GM12878 (cell line): ENCODE results near the gene PRKG1. TPM values are rescaled to one million over a fixed set of nuclear protein-coding genes. Genes with fewer than 3 reads are reported as not detected.

Experiments used
- ATAC-seq: fragments of 200-7000 bp; cut with Tn5 transposase; 3 replicates; pipeline ENCODE4 v1.9.1; 2020; ENCODE audit warnings: mild to moderate bottlenecking, moderate library complexity
- BruUV-seq: library from RNA; stranded (reverse); fragments of 400-500 nt; replicated peaks from 2 replicates; lab custom pipeline; 2021; lab: Mats Ljungman, UMichigan
- CTCF ChIA-PET: fragments of 300-600 bp; sonication (Branson Sonifier 250); formaldehyde crosslinking; extraction: SDS; loops from one replicate; lab custom pipeline; 2021; ENCODE audit warnings: inconsistent platforms; lab: Yijun Ruan, JAX
- POLR2A ChIA-PET: fragments of 350-600 bp; formaldehyde crosslinking; extraction: SDS; loops from one replicate; lab custom pipeline; 2021; ENCODE audit warnings: inconsistent platforms; lab: Charles Lee
- RAD21 ChIA-PET: fragments of 300-600 bp; sonication (Branson Sonifier 250); formaldehyde crosslinking; loops from one replicate; lab custom pipeline; 2023; ENCODE audit warnings: antibody characterized with exemption; ENCODE audit not compliant: unreplicated experiment; lab: Charles Lee
- SMC1A ChIA-PET: fragments of 300-600 bp; sonication (Branson Sonifier 250); formaldehyde crosslinking; loops from one replicate; lab custom pipeline; 2023; ENCODE audit not compliant: unreplicated experiment, uncharacterized antibody; lab: Charles Lee
- DNase-seq: peaks from one replicate; pipeline ENCODE4 v3.0.0-alpha.2; 2011; ENCODE audit warnings: low read depth, low spot score
- FAIRE-seq: peaks from 3 replicates; lab custom pipeline; 2011; peaks lifted over from hg19 to GRCh38; lab: Jason Lieb, UNC
- H2AFZ ChIP-seq: 2 replicates; pipeline ENCODE4 v1.6.0; 2011; ENCODE audit warnings: low read depth, low read length, control low read depth; ENCODE audit not compliant: control insufficient read depth
- H3K27ac ChIP-seq: 2 replicates; pipeline ENCODE4 v1.5.1; 2011; ENCODE audit warnings: control low read depth; ENCODE audit not compliant: control insufficient read depth, insufficient read depth
- H3K27me3 ChIP-seq, 2 experiments: replicated peaks in 1 of 2; 2 replicates each; pipeline versions ENCODE4 v1.6.0 to v1.6.1; 2011; ENCODE audit warnings: low read length in 1 of 2; ENCODE audit not compliant: control insufficient read depth in 2 of 2, insufficient read depth in 2 of 2
- H3K36me3 ChIP-seq, 2 experiments: 2 replicates each; pipeline ENCODE4 v1.5.1; 2011; ENCODE audit warnings: low read length in 1 of 2; ENCODE audit not compliant: control insufficient read depth in 2 of 2, insufficient read depth in 2 of 2
- H3K4me1 ChIP-seq: 2 replicates; pipeline ENCODE4 v1.6.1; 2011; ENCODE audit warnings: mild to moderate bottlenecking, low read length, moderate library complexity, mixed read lengths; ENCODE audit not compliant: control insufficient read depth, insufficient read depth
- H3K4me2 ChIP-seq: 2 replicates; pipeline ENCODE4 v1.6.0; 2011; ENCODE audit warnings: control low read depth; ENCODE audit not compliant: control insufficient read depth, insufficient read depth
- H3K4me3 ChIP-seq: fragments of 200-600 bp; sonication (generic); 2 replicates; pipeline ENCODE4 v1.5.1; 2016
- H3K79me2 ChIP-seq: 2 replicates; pipeline ENCODE4 v1.6.0; 2011; ENCODE audit warnings: low read length; ENCODE audit not compliant: control insufficient read depth, insufficient read depth
- H3K9ac ChIP-seq: 2 replicates; pipeline ENCODE4 v1.8.0; 2011; ENCODE audit warnings: low read length, control low read depth, mixed read lengths; ENCODE audit not compliant: control insufficient read depth, insufficient read depth
- H3K9me3 ChIP-seq: replicated peaks from 3 replicates; pipeline ENCODE4 v1.5.1; 2011; ENCODE audit warnings: mild to moderate bottlenecking, low read length; ENCODE audit not compliant: control insufficient read depth, insufficient read depth
- H4K20me1 ChIP-seq: 2 replicates; pipeline ENCODE4 v1.6.0; 2011; ENCODE audit not compliant: control insufficient read depth, insufficient read depth
- EZH2 ChIP-seq: IDR thresholded peaks from 2 replicates; pipeline ENCODE4 v1.6.1; 2012; ENCODE audit warnings: low read depth, mild to moderate bottlenecking, control low read depth, inconsistent platforms, low read length, borderline replicate concordance; ENCODE audit not compliant: control insufficient read depth
- GABPA ChIP-seq: IDR thresholded peaks from 2 replicates; pipeline ENCODE4 v1.6.1; 2014; ENCODE audit warnings: antibody characterized with exemption, low read depth, mild to moderate bottlenecking, inconsistent platforms
- HDAC6 ChIP-seq: fragments of 200-600 bp; sonication (generic); IDR thresholded peaks from one replicate; pipeline ENCODE4 v1.8.0; 2017; ENCODE audit warnings: antibody characterized with exemption; ENCODE audit not compliant: unreplicated experiment
- JUNB ChIP-seq: IDR thresholded peaks from 2 replicates; pipeline ENCODE4 v1.6.1; 2016; ENCODE audit warnings: antibody characterized with exemption, mild to moderate bottlenecking
- KLF5 ChIP-seq: fragments of 450-650 bp; IDR thresholded peaks from 2 replicates; pipeline ENCODE4 v1.6.1; 2014; ENCODE audit warnings: mild to moderate bottlenecking; ENCODE audit not compliant: partially characterized antibody
- NFIC ChIP-seq: IDR thresholded peaks from 2 replicates; pipeline ENCODE4 v1.6.1; 2012; ENCODE audit warnings: low read depth, mild to moderate bottlenecking, inconsistent platforms, low read length, moderate library complexity
- NRF1 ChIP-seq: conservative IDR thresholded peaks from 2 replicates; pipeline ENCODE4 v1.6.1; 2011; ENCODE audit warnings: mild to moderate bottlenecking, low read depth, low read length, improper control_type of control experiment
- POLR2A ChIP-seq: IDR thresholded peaks from 2 replicates; pipeline ENCODE4 v1.6.1; 2011; ENCODE audit warnings: low read depth, mild to moderate bottlenecking, low read length
- SMAD5 ChIP-seq: IDR thresholded peaks from 2 replicates; pipeline ENCODE4 v1.6.1; 2016; ENCODE audit warnings: antibody characterized with exemption, low read depth
- SPI1 ChIP-seq: IDR thresholded peaks from 2 replicates; pipeline ENCODE4 v1.6.1; 2011; ENCODE audit warnings: low read depth, mild to moderate bottlenecking, low read length, moderate library complexity, borderline replicate concordance; ENCODE audit not compliant: insufficient read depth
- WRNIP1 ChIP-seq: IDR thresholded peaks from 2 replicates; pipeline ENCODE4 v1.6.1; 2011; ENCODE audit warnings: low read depth, low read length, improper control_type of control experiment, borderline replicate concordance
- YBX1 ChIP-seq: fragments of 450-650 bp; IDR thresholded peaks from 2 replicates; pipeline ENCODE4 v1.6.1; 2016; ENCODE audit warnings: antibody characterized with exemption
- WGBS: methylation state at CpG from one replicate; pipeline ENCODE4 v1.1.6; 2016; ENCODE audit warnings: low lambda C conversion rate; ENCODE audit not compliant: insufficient replicate concordance, insufficient coverage; ENCODE audit errors: missing lambda C conversion rate; 5-methylcytosine and 5-hydroxymethylcytosine counted together
- in situ Hi-C: fragments of 300-500 bp; cut with MboI; formaldehyde crosslinking; loops from 9 replicates; pipeline ENCODE4 v1.14.3; 2018; ENCODE audit warnings: mixed read lengths
- intact Hi-C: fragments of 100-400 bp; cut with micrococcal nuclease; formaldehyde crosslinking; loops from one replicate; pipeline ENCODE4 v1.14.2; 2022; ENCODE audit not compliant: unreplicated experiment
- polyA plus RNA-seq, 11 experiments: library from polyadenylated mRNA; depleted of rRNA in 4 of 11; unstranded in 6 of 11; stranded (reverse) in 5 of 11; fragments of >200 nt; fragmentation: Nextera tagmentation in 4 of 11; fragmentation: Illumina TruSeq in 1 of 11; extraction: Ambion mirVana in 4 of 11; extraction: Trizol in 1 of 11; gene quantifications; 1 replicate in 1 of 11; 2 replicates in 10 of 11; pipeline versions ENCODE4 v1.2.1 to v1.2.3, GENCODE V29; 2011 to 2016; ENCODE audit warnings: inconsistent platforms in 2 of 11, missing spikeins in 2 of 11, low read depth in 1 of 11
- total RNA-seq, 4 experiments: library from RNA; depleted of rRNA in 3 of 4; stranded (reverse); fragments of >200 nt in 3 of 4; fragmentation: Illumina TruSeq in 1 of 4; extraction: Trizol in 1 of 4; gene quantifications; 2 replicates each; pipeline versions ENCODE4 v1.2.1 to v1.2.3, GENCODE V29; 2013 to 2021
- TF ChIP-seq, protein P1 (sequence below): IDR thresholded peaks from 2 replicates; pipeline ENCODE4 v1.6.1; 2011; ENCODE audit warnings: borderline replicate concordance, low read depth, mild to moderate bottlenecking, moderate library complexity, mixed read lengths, low read length; ENCODE audit not compliant: insufficient read depth; ENCODE audit errors: extremely low read length
- TF ChIP-seq, protein P2 (sequence below): fragments of 450-650 bp; IDR thresholded peaks from 2 replicates; pipeline ENCODE4 v1.6.1; 2017; ENCODE audit warnings: mild to moderate bottlenecking, moderate library complexity

Gene PRKG1
- total and polyA plus RNA-seq, 10 of the 15 experiments (the other 5 are each of a cell fraction or from before 2014, with no cell fraction given) = 0.04 to 0.05 TPM; not detected in 8

DNA sequence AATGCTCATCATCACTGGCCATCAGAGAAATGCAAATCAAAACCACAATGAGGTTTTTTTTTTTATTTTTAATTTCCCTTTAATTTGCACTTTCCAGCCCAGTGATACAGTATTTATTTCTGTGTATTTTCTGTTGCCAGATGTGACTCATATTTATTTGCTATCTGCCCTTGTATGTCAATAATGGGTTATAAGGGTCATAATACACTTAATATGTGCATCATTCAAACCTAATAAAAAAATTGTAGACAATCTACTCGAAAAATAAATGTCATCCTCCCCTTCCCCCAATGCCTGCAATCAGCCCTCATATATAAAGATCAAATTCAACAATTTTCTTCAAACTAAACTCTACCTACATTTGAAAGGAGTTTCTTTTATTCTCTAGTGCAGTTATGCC, 470.6 kb downstream of the PRKG1 start (continued):
- TF ChIP-seq WRNIP1 (no peak), GABPA (no peak), POLR2A (no peak), JUNB (no peak), NRF1 (no peak), HDAC6 (no peak)
- TF ChIP-seq, protein P1, sequence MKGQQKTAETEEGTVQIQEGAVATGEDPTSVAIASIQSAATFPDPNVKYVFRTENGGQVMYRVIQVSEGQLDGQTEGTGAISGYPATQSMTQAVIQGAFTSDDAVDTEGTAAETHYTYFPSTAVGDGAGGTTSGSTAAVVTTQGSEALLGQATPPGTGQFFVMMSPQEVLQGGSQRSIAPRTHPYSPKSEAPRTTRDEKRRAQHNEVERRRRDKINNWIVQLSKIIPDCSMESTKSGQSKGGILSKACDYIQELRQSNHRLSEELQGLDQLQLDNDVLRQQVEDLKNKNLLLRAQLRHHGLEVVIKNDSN = no peak

- H3K4me2 ChIP-seq = no peak overlapping the region
- H3K4me3 ChIP-seq = no peak overlapping the region
- DNase-seq = no peak
- POLR2A ChIA-PET = no interaction called here
- SMC1A ChIA-PET = no interaction called here
- H3K27me3 ChIP-seq = no peaks in the 10 kb centered on the region
- H3K36me3 ChIP-seq = no peaks in the 10 kb centered on the region
- no peak overlapping the region for H3K27ac ChIP-seq
- H3K4me1 ChIP-seq = no peaks in the 10 kb centered on the region
- H4K20me1 ChIP-seq = no peaks in the 10 kb centered on the region
- no peak for ATAC-seq
- in situ Hi-C loops = no loop called here
- RAD21 ChIA-PET = no interaction called here
- no peak overlapping the region for H2AFZ ChIP-seq
- H3K79me2 ChIP-seq = no peaks in the 10 kb centered on the region
- TF ChIP-seq SMAD5 (no peak), SPI1 (no peak), YBX1 (no peak), NFIC (no peak), EZH2 (no peak), KLF5 (no peak)
- TF ChIP-seq, protein P2, sequence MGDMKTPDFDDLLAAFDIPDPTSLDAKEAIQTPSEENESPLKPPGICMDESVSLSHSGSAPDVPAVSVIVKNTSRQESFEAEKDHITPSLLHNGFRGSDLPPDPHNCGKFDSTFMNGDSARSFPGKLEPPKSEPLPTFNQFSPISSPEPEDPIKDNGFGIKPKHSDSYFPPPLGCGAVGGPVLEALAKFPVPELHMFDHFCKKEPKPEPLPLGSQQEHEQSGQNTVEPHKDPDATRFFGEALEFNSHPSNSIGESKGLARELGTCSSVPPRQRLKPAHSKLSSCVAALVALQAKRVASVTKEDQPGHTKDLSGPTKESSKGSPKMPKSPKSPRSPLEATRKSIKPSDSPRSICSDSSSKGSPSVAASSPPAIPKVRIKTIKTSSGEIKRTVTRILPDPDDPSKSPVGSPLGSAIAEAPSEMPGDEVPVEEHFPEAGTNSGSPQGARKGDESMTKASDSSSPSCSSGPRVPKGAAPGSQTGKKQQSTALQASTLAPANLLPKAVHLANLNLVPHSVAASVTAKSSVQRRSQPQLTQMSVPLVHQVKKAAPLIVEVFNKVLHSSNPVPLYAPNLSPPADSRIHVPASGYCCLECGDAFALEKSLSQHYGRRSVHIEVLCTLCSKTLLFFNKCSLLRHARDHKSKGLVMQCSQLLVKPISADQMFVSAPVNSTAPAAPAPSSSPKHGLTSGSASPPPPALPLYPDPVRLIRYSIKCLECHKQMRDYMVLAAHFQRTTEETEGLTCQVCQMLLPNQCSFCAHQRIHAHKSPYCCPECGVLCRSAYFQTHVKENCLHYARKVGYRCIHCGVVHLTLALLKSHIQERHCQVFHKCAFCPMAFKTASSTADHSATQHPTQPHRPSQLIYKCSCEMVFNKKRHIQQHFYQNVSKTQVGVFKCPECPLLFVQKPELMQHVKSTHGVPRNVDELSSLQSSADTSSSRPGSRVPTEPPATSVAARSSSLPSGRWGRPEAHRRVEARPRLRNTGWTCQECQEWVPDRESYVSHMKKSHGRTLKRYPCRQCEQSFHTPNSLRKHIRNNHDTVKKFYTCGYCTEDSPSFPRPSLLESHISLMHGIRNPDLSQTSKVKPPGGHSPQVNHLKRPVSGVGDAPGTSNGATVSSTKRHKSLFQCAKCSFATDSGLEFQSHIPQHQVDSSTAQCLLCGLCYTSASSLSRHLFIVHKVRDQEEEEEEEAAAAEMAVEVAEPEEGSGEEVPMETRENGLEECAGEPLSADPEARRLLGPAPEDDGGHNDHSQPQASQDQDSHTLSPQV = no peak
- BruUV-seq = no TSS peak
- WGBS = 11% methylated on average over 2 of the region's 2 CpGs
- CTCF ChIA-PET = no interaction called here
- no peak overlapping the region for H3K9ac ChIP-seq
- FAIRE-seq = no peak
- intact Hi-C loops = no loop called here
- H3K9me3 ChIP-seq = no peaks in the 10 kb centered on the region
These were observed 473.7 kb downstream of the PRKG1 start for GRCh38 chr10:51547941-51548340.
